ENCODE data around the gene SEZ6. TPM values are rescaled to one million over a fixed set of nuclear protein-coding genes. Genes with fewer than 3 reads are reported as not detected.

The SEZ6 gene
- total RNA-seq, 1 donor from 2014 or later: not detected

GRCh38 chr17:29008591-29008990 is 2.8 kb upstream of the SEZ6 start:
- DNase-seq (ENCODE audit: low spot score) (no peak), ATAC-seq (no peak)
- intact Hi-C loops (cut with DNase I): no loop called here

GRCh38 chr17:29007860-29008455 is 2.1 kb upstream of the SEZ6 start:
- ATAC-seq (no peak), DNase-seq (ENCODE audit: low spot score) (no peak)
- intact Hi-C loops (cut with DNase I): no loop called here

- DNase-seq (ENCODE audit: low spot score): no peak
- intact Hi-C loops (cut with DNase I): no loop called here
- no peak for ATAC-seq
Observed at GRCh38 chr17:29007456-29007855, 1.6 kb upstream of the SEZ6 start.

- intact Hi-C loops (cut with DNase I): no loop called here
- no peak for ATAC-seq
- DNase-seq (ENCODE audit: low spot score): no peak
Observed at GRCh38 chr17:29004081-29004692, 1.6 kb downstream of the SEZ6 start.

GRCh38 chr17:29003289-29003688 is 2.5 kb downstream of the SEZ6 start:
- intact Hi-C loops (cut with DNase I): no loop called here
- ATAC-seq (no peak), DNase-seq (ENCODE audit: low spot score) (no peak)

- intact Hi-C loops (cut with DNase I): no loop called here
- DNase-seq (ENCODE audit: low spot score): no peak
- ATAC-seq: no peak
Observed at GRCh38 chr17:29002811-29003210, 3.0 kb downstream of the SEZ6 start.

- intact Hi-C loops (cut with DNase I): no loop called here
- ATAC-seq: no peak
Observed at GRCh38 chr17:29000973-29001372, 4.9 kb downstream of the SEZ6 start.

GRCh38 chr17:28999206-28999605 is 6.6 kb downstream of the SEZ6 start:
- DNase-seq (ENCODE audit: low spot score) (no peak), ATAC-seq (no peak)
- intact Hi-C loops (cut with DNase I): no loop called here

More at GRCh38 chr17:29000973-29001372, 4.9 kb downstream of the SEZ6 start:
- no peak for DNase-seq (ENCODE audit: low spot score)

- intact Hi-C loops (cut with DNase I): no loop called here
- DNase-seq (ENCODE audit: low spot score): no peak
- ATAC-seq: no peak
Observed at GRCh38 chr17:28997806-28998205, 8.0 kb downstream of the SEZ6 start.

- intact Hi-C loops (cut with DNase I): no loop called here
- DNase-seq (ENCODE audit: low spot score) (no peak), ATAC-seq (no peak)
Observed at GRCh38 chr17:28996554-28997096, 9.2 kb downstream of the SEZ6 start.

- DNase-seq (ENCODE audit: low spot score) (no peak), ATAC-seq (no peak)
- intact Hi-C loops (cut with DNase I): no loop called here
Observed at GRCh38 chr17:28993645-28994426, 12.0 kb downstream of the SEZ6 start.

- DNase-seq (ENCODE audit: low spot score): no peak
- intact Hi-C loops (cut with DNase I): no loop called here
Observed at GRCh38 chr17:28992625-28993600, 12.9 kb downstream of the SEZ6 start.

GRCh38 chr17:28992185-28992584 is 13.6 kb downstream of the SEZ6 start:
- intact Hi-C loops (cut with DNase I): no loop called here
- ATAC-seq: no peak
- DNase-seq (ENCODE audit: low spot score): no peak

More at GRCh38 chr17:28992625-28993600, 12.9 kb downstream of the SEZ6 start:
- no peak for ATAC-seq

- ATAC-seq (no peak), DNase-seq (ENCODE audit: low spot score) (no peak)
- intact Hi-C loops (cut with DNase I): no loop called here
Observed at GRCh38 chr17:28991779-28992178, 14.1 kb downstream of the SEZ6 start.

- no peak for DNase-seq (ENCODE audit: low spot score)
- ATAC-seq: no peak
- intact Hi-C loops (cut with DNase I): no loop called here
Observed at GRCh38 chr17:28989028-28989427, 16.8 kb downstream of the SEZ6 start.

GRCh38 chr17:28988475-28988874 is 17.4 kb downstream of the SEZ6 start:
- intact Hi-C loops (cut with DNase I): no loop called here
- DNase-seq (ENCODE audit: low spot score) (no peak), ATAC-seq (no peak)

GRCh38 chr17:28986714-28987655 is 18.8 kb downstream of the SEZ6 start:
- DNase-seq (ENCODE audit: low spot score): no peak
- ATAC-seq: no peak
- intact Hi-C loops (cut with DNase I): no loop called here

All from sciatic nerve (tissue), 2 donors.